ENCODE measurements around the gene PDE4B.

PDE4B gene

GRCh38 chr1:66270119-66270812 lies 477.6 kb downstream of the PDE4B start:
- no peak for DNase-seq

DNA sequence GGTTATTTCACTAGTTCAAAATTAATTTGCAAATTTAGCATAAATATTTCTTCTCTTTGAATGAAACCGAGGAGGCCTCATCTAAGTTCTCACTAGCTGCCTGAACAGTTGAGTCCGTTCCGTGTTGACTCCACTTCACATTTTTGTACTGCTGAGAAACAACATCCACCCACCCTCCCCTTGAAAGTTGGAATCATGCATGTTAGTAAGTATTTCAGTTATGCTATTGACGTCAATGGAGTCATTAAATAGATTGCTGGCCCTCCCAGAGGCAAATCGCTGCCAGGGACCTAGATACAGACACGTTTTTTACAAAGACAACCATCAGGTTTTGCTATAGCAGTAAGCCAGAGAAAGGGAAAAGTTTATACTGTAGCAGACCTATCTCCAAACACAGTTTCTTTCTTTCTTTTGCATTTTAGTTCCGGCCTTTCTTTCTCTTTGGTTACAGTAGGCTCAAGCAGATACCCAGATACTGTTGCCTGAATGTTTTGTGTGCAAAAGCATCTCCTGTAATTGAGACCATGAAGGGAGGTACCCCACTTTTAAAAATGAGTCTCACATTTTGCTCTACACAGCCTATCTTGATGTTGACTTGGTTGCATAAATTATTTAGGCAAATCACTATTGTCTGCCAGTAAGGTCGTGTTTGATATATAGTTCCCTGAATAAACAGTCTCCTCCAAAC lies 478.7 kb downstream of the PDE4B start:
- peak; percentile 99 for DNase-seq

DNA sequence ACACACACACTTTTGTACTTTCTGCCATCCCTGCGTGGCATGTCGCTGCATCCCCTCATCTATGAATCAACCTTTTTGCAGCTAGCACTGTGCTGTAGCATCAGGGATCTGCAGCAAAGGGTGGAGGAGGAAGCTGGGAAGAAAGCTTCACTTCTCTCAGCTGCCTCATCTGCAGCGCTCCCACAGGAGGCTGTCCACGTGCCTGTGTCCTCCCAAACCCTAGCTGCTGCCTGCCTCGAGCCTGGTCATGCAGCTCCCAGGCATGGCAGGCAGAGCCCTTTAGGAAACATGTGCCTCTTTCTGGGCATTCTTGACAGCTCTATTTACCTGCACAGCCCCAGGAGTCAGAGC lies 479.2 kb downstream of the PDE4B start:
- DNase-seq, result peak; percentile 66

DNA sequence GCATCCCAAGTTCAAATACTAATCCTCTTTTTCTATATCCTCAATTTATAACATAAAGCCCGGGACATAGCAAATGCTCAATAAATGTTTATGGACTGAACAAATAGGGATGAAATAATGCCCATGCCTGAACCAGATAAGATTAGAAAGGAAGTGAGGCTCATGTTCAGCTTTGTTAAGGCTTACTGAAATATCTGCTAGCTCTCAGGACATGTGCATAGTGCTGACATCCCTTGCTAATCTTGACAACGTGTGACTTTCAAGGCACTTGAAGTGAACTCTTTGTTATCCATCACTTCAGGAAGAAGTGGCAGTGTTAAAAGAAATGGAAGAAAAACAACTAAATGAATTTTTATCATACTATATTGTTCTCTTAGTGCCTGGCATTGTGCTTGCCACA lies 481.0 kb downstream of the PDE4B start:
- DNase-seq, result no peak

DNA sequence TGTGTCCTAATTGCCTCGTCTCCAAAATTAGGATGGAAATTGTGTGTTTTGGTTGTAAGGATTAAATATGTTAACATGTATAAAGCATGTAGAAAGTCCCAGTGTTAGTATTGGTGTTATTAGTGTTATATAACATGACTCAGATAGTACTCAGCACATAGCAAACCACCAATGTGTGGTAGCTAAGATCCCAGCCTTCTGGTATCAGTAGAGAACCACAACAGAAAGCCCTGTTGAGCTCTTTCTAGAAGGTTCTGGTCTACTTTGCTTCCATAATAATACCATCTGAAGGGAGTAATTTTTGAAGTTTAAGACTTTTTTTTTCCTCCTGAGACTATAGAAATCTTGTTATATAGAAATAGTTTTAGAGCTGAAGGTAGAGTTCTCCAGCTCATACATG lies 481.9 kb downstream of the PDE4B start:
- DNase-seq, result peak; percentile 55

DNA sequence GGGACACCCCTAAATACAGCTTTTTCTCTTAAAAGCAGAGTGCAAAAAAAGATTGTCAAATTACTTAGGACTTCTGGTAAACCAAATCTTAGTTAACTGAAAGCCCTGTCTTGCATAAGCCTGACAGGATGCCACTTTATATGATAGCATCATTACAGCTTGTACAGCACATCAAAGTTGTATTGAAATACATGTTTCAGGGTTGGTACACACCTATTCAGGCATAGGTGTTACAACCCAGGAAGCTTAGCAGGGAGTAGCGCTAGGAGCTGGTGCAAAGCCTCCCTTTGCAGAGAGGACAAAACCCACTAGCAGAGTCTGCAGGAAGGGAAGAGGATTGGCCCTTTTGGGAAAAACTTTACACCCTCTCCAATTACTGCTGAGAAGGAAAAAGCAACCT lies 482.4 kb downstream of the PDE4B start:
- no peak for DNase-seq

- no peak for DNase-seq
These were observed 482.9 kb downstream of the PDE4B start for GRCh38 chr1:66275601-66276023.

DNA sequence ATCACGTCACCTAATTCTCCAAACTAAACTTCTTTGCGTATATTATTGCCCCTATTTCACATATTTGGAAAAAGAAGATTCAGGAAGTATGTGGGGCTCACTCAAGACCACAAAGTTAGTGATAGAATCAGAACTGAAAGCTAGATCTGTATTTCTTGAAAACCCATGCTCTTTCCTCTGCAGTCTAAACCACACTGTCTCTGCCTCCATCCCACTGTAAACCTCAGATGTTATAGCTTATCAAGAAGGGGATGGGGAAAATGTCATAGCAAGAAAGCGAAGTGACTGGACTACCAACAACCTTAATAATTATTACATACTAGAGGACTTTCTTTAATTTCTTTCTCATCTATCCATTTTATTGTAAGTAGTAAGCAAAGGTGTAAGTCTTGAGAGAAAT lies 483.5 kb downstream of the PDE4B start:
- no peak for DNase-seq

DNA sequence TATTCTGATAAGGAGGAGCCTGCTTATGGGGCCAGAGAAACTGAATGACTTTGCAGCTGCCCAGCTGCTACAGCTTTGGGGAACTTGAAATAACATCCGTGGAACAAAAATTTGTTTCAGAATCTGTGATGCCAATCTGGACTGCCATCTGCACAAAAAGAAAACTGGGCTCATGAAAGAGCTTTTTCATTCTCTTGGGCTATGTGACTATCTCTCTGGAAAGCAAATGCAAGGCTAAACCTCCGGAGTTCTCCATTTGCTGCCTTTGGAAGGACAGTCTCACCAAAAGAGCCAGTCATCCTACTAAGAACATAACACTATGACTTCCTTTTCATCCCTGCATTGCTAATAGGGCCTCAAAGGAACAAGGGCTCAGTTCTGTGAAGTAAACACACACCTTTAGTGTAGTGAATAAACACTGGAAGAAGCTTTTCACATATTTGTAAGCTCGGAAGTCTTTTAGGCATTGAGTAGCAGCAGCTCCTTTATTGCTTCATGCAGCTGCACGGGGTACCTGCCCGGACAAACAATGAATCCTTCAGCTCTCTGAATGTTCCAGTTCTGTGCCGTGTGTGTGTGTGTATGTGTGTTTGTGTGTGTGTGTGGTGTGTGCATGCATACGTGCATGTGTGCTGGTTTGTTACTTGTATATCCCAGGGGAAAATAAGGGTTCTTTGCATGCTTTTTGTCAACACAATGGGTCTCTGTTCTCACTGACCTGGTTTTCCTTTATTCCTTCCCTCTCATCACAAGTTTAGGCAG lies 485.7 kb downstream of the PDE4B start:
- DNase-seq, result no peak

GRCh38 chr1:66281808-66282207 lies 489.1 kb downstream of the PDE4B start:
- no peak for DNase-seq

DNA sequence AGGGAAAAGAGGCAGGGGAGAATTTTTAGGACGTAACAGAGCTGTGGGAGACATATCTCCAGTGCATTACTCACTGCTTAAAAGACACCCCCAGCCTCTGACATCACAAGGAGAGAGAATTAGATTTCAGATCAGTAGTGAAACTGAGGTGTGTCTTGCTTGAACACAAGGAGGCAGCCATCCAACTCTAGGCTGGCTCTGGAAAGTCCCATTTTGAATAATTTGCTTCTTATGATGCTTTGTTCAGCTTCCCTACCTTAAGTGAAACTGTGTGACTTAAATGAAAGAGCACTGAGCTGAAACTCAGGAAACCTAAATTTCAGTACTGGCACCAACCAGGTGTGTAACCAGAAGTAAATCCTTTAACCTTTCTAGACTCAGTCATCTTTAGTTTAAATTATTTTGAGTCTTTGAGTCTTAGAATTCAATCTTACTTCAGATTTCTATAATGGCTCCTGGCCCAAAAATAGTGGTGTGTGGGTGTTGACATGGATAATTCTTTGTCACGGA lies 489.7 kb downstream of the PDE4B start:
- peak; percentile 75 for DNase-seq

GRCh38 chr1:66282891-66283621 lies 490.4 kb downstream of the PDE4B start:
- no peak for DNase-seq

GRCh38 chr1:66283622-66284041 lies 490.9 kb downstream of the PDE4B start:
- no peak for DNase-seq

- no peak for DNase-seq
These were observed 492.1 kb downstream of the PDE4B start for GRCh38 chr1:66284746-66285145.

GRCh38 chr1:66285618-66286270 lies 493.0 kb downstream of the PDE4B start:
- no peak for DNase-seq

DNA sequence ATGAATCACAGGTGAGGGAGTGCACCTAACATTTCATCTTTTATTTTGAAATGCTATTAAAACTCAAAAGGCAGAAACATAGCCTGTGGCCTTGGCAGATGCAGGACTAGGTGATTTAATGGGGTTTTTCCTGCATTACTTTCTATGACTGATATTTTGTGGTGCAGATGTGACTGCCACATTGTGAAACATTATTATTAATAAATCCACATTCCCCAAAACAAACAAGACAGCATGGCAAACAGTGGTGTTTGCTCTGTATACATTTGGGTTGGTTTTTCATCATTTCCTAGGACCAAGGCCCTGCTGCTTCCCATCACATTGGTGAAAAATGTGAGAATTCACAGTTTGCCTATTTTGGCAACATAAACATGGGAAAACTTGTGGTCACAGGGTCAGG lies 493.6 kb downstream of the PDE4B start:
- DNase-seq, result no peak

GRCh38 chr1:66288048-66288447 lies 495.4 kb downstream of the PDE4B start:
- DNase-seq, result no peak

GRCh38 chr1:66290761-66291530 lies 498.3 kb downstream of the PDE4B start:
- DNase-seq, result no peak

DNA sequence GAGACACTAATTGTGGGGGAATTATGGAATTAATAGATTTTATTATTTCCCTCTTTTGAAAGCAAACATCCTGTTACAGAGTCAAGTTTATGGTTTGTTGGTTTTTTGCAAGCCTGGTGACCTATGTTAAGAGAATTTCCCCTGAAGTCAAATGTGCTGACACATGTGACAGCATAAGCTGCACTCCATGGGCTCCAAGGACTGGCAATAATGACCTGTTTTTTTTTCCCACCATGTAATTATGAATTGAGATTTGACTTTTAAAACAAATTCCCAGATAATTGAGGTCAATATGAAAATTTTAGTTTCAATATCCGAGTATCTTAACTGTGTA lies 498.8 kb downstream of the PDE4B start:
- DNase-seq, result no peak

GRCh38 chr1:66292305-66292704 lies 499.6 kb downstream of the PDE4B start:
- no peak for DNase-seq

- no peak for DNase-seq
These were observed 500.2 kb downstream of the PDE4B start for GRCh38 chr1:66292944-66293343.
